RWPE2 (cell line): ENCODE data around the gene CCDC40.
"Not testable (repeated sequence)": the region's sequence is repeated elsewhere in the genome, so short reads cannot be mapped to it uniquely, and the experiment has no call there.

Experiments
- ATAC-seq: fragments of 200-7000 bp; cut with Tn5 transposase; 3 replicates; pipeline ENCODE4 v1.9.1; 2021; ENCODE audit warnings: low read depth
- DNase-seq: peaks from one replicate; pipeline ENCODE4 v3.0.0-alpha.2; 2020; ENCODE audit warnings: low spot score
- H3K27ac ChIP-seq: fragments of 450-650 bp; 2 replicates; pipeline ENCODE4 v1.5.1; 2017; ENCODE audit warnings: mild to moderate bottlenecking; ENCODE audit not compliant: poor library complexity, severe bottlenecking
- H3K27me3 ChIP-seq: fragments of 250-450 bp; sonication (Bioruptor Pico); 2 replicates; pipeline ENCODE4 v1.5.1; 2021; ENCODE audit warnings: mild to moderate bottlenecking, moderate library complexity; ENCODE audit not compliant: insufficient read depth, poor library complexity, severe bottlenecking
- H3K36me3 ChIP-seq: fragments of 250-450 bp; sonication (Bioruptor Pico); 2 replicates; pipeline ENCODE4 v1.5.1; 2020; ENCODE audit warnings: low read depth, mild to moderate bottlenecking, moderate library complexity
- H3K4me1 ChIP-seq: fragments of 250-450 bp; sonication (Bioruptor Pico); 2 replicates; pipeline ENCODE4 v1.5.1; 2021; ENCODE audit warnings: mild to moderate bottlenecking, moderate library complexity; ENCODE audit not compliant: insufficient read depth, poor library complexity, severe bottlenecking
- H3K4me3 ChIP-seq: fragments of 250-450 bp; sonication (Bioruptor Pico); 2 replicates; pipeline ENCODE4 v1.5.1; 2021; ENCODE audit warnings: mild to moderate bottlenecking, moderate library complexity; ENCODE audit not compliant: severe bottlenecking
- H3K9me3 ChIP-seq: fragments of 250-450 bp; sonication (Bioruptor Pico); 2 replicates; pipeline ENCODE4 v1.5.1; 2021; ENCODE audit warnings: mild to moderate bottlenecking, moderate library complexity; ENCODE audit not compliant: severe bottlenecking
- TF ChIP-seq, protein P1 (sequence below): fragments of 450-650 bp; IDR thresholded peaks from one replicate; pipeline ENCODE4 v1.5.1; 2017; ENCODE audit warnings: mild to moderate bottlenecking, moderate library complexity; ENCODE audit not compliant: poor library complexity, severe bottlenecking

CCDC40 gene

DNA sequence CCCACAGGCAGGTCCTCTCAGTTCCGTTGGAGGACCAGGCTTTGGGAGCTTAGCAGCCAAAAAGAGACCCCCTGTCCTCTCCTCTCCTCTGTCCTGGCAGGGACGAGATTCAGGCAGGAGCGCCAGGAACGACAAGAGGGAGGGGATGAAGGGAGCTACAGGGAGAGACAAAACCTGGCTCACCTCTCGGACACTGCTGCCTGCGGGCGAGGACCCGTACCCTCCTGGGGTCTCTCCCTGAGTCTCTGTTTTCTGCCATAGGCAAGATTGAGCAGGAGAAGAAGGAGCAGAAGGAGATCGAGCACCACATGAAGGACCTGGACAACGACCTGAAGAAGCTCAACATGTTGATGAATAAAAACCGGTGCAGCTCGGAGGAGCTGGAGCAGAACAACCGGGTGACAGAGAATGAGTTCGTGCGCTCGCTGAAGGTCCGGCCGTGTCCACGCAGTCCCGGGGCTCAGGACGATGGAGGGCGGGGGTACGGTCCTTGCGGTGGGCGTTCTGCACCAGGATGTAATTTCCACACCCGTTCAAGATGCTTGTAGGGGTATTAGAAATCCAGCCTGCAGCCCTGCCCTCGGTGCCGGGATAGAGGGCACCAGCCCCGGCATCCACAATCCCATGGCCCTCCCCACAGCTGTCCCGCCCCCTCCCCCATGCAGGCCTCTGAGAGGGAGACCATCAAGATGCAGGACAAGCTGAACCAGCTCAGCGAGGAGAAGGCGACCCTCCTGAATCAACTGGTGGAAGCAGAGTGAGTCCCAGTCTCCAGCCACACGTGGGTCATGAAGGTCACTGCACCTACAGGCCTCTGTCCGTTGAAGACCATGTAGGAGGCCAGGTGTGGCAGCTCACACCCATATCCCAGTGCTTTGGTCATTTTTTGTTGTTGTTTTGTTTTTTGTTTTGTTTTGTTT is 51.2 kb downstream of the CCDC40 start:
- H3K4me1 ChIP-seq = no peaks in the 10 kb centered on the region
- no peaks in the 10 kb centered on the region for H3K27me3 ChIP-seq
- no peaks in the 10 kb centered on the region for H3K9me3 ChIP-seq
- H3K36me3 ChIP-seq = no peaks in the 10 kb centered on the region
- H3K27ac ChIP-seq = no peak overlapping the region
- DNase-seq (peak; percentile 42), ATAC-seq (no peak)
- TF ChIP-seq, protein P1, sequence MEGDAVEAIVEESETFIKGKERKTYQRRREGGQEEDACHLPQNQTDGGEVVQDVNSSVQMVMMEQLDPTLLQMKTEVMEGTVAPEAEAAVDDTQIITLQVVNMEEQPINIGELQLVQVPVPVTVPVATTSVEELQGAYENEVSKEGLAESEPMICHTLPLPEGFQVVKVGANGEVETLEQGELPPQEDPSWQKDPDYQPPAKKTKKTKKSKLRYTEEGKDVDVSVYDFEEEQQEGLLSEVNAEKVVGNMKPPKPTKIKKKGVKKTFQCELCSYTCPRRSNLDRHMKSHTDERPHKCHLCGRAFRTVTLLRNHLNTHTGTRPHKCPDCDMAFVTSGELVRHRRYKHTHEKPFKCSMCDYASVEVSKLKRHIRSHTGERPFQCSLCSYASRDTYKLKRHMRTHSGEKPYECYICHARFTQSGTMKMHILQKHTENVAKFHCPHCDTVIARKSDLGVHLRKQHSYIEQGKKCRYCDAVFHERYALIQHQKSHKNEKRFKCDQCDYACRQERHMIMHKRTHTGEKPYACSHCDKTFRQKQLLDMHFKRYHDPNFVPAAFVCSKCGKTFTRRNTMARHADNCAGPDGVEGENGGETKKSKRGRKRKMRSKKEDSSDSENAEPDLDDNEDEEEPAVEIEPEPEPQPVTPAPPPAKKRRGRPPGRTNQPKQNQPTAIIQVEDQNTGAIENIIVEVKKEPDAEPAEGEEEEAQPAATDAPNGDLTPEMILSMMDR = no peak
- H3K4me3 ChIP-seq = no peak overlapping the region

DNA sequence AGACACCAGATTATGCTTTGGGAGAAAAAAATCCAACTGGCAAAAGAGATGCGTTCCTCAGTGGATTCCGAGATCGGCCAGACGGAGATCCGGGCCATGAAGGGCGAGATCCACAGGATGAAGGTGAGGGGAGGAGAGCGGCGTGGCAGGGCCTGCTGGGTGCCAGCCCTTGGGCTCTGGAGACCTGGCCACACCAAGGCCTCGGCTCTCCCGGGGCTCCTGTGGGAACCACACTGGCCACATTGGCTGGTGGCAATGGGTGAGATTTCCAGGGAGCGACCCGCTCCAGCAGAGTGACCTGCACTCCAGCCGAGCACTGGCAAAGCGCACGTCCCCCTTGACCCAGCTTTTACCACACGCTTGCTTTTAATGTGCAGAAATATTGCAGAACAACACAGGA is 53.3 kb downstream of the CCDC40 start:
- no peaks in the 10 kb centered on the region for H3K27me3 ChIP-seq

DNA sequence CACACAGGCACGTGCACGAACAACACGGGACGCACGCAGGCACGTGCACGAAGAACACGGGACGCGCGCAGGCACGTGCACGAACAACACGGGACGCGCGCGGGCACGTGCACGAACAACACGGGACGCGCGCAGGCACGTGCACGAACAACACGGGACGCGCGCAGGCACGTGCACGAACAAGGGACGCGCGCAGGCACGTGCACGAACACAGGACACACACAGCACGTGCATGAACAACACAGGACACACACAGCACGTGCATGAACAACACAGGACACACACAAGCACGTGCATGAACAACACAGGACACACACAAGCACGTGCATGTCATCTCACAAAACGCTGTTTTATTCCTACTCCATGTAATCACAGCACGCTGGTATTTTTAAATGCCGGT is 53.7 kb downstream of the CCDC40 start:
- not testable (repeated sequence) for H3K27me3 ChIP-seq, H3K4me1 ChIP-seq, H3K36me3 ChIP-seq, ATAC-seq, H3K9me3 ChIP-seq, H3K27ac ChIP-seq, H3K4me3 ChIP-seq, DNase-seq

More for the DNA sequence above, 53.3 kb downstream of the CCDC40 start:
- H3K27ac ChIP-seq = no peak overlapping the region
- no peaks in the 10 kb centered on the region for H3K9me3 ChIP-seq
- ATAC-seq (no peak), DNase-seq (no peak)
- no peaks in the 10 kb centered on the region for H3K4me1 ChIP-seq
- no peak overlapping the region for H3K4me3 ChIP-seq
- TF ChIP-seq, protein P1 = no peak
- H3K36me3 ChIP-seq = no peaks in the 10 kb centered on the region

DNA sequence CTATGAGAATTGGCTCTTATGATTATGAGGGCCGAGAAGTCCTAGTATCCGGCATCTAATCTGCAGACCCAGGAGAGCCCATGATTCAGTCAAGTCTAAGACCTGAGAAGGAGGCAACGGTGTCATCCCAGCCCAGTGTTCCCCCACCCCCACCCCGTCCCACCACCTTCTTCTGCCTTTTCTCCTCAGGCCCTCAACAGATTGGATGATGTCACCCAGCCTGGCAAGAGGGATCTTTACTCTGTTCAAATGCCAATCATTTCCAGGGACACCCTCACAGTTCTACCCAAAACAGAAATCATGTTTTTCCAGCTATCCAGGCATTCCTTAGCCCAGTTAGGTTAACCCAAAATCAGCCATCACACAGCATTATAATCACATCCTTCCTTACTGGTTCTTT is 54.9 kb downstream of the CCDC40 start:
- ATAC-seq = no peak
- Histone ChIP-seq H3K27ac (no peak overlapping the region), H3K27me3 (no peaks in the 10 kb centered on the region), H3K9me3 (no peaks in the 10 kb centered on the region), H3K4me3 (no peak overlapping the region), H3K36me3 (no peaks in the 10 kb centered on the region), H3K4me1 (no peaks in the 10 kb centered on the region)
- TF ChIP-seq, protein P1 = no peak
- no peak for DNase-seq

DNA sequence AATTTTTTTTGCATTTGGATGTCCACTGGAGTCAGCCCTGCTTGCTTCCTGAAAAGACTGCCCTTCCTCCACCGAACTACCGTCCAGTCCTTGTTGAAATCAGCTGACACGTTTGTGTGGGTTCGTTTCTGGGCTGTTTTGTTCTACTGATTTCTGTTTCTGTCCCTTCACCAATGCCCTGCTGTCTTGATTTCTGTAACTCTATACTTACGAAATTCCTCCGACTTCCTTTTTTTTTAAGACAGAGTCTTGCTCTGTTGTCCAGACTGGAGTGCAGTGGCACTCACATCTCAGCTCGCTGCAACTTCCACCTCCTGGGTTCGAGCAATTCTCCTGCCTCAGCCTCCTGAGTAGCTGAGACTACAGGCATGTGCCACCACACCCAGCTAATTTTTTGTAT is 56.5 kb downstream of the CCDC40 start:
- H3K4me3 ChIP-seq = no peak overlapping the region
- TF ChIP-seq, protein P1 = no peak
- no peak for ATAC-seq
- no peak for DNase-seq
- no peaks in the 10 kb centered on the region for H3K36me3 ChIP-seq
- H3K27me3 ChIP-seq = no peaks in the 10 kb centered on the region
- no peak overlapping the region for H3K27ac ChIP-seq
- no peaks in the 10 kb centered on the region for H3K4me1 ChIP-seq
- no peaks in the 10 kb centered on the region for H3K9me3 ChIP-seq
